Heart left ventricle (tissue), 13 donors: Measurements from ENCODE around the gene IL17RA.

Source experiments
- CTCF ChIP-seq, 12 donors: fragments of 200-600 bp; sonication (generic) in 4 of 12; IDR thresholded peaks; one replicate each; pipeline versions ENCODE4 v1.5.0 to v1.8.0; 2018 to 2022; ENCODE audit warnings: antibody characterized with exemption in 12 of 12, mild to moderate bottlenecking in 5 of 12
- POLR2A ChIP-seq, 2 donors: fragments of 450-650 bp; IDR thresholded peaks; one replicate each; pipeline ENCODE4 v1.6.1; 2017; ENCODE audit warnings: antibody characterized with exemption in 2 of 2, mild to moderate bottlenecking in 2 of 2, moderate library complexity in 2 of 2
- donor health status: ischemic (EF 13 %, LVEDD 7.1; RV severe dilation, severe dysfunction).
- donor health status: DM: no; HTN: yes; CAD: no.
- donor health status: DM: no; HTN: no; CAD: no.
- donor health status: ischemic (EF 25% LVEDD 6.9; RV normal size, moderate dysfunction).
- donor health status: ischemic (EF 25% LVEDD 5.7; RV mildly dilated, moderate dysfunction).
- donor health status: ischemic (EF 35%, LVEDD 5.7; RV mildly dilated, moderate dysfunction).
- donor health status: nonischemic (EF 11% LVEDD 7.7; RV severe dilation, severe dysfunction).
- donor health status: DM: yes; HTN: yes; CAD: no.
- donor health status: PGD.
- donor health status: ischemic (EF 29% LVEDD 5.4; RV normal size, mild dysfunction).
- donor health status: nonischemic (EF 23%, LVEDD 6.1; RV moderate dilation, normal function).

- TF ChIP-seq POLR2A (IDR thresholded peaks at IDR 0.05): no peak
- TF ChIP-seq CTCF (IDR thresholded peaks at IDR 0.05): no peak
Observed at GRCh38 chr22:17145021-17145680, 60.4 kb downstream of the IL17RA start.
